ENCODE data around the gene SGMS1.
"Not testable (repeated sequence)": the region's sequence is repeated elsewhere in the genome, so short reads cannot be mapped to it uniquely, and the experiment has no call there.

The SGMS1 gene

DNA sequence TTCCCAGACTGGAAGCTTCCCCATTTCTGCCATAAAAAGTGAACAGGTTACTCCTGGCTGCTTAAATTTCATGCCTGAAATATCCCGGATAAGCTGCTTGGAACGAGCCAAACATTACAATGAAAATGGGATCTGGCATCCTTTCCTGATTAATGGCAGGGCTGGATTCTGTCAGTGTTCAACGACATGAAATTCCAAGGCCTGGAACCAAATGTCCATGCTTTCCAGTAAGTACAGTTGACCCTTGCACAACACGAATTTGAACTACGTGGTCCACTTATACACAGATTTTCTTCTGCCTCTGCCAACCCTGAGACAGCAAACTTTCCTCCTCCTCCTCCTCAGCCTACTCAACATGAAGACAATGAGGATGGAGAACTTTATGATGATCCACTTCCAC lies 65.4 kb downstream of the SGMS1 start:
- FAIRE-seq (no peak), DNase-seq (ENCODE audit: insufficient read length) (no peak)
- TF ChIP-seq TAF1 (IDR thresholded peaks at IDR 0.05; ENCODE audit: borderline replicate concordance, low read depth, low read length), result no peak
- no peak for TF ChIP-seq POLR2AphosphoS5 (IDR thresholded peaks at IDR 0.05; ENCODE audit: low read depth, low read length)
- TF ChIP-seq POLR2A (IDR thresholded peaks at IDR 0.05; ENCODE audit: low read depth, low read length), result no peak

DNA sequence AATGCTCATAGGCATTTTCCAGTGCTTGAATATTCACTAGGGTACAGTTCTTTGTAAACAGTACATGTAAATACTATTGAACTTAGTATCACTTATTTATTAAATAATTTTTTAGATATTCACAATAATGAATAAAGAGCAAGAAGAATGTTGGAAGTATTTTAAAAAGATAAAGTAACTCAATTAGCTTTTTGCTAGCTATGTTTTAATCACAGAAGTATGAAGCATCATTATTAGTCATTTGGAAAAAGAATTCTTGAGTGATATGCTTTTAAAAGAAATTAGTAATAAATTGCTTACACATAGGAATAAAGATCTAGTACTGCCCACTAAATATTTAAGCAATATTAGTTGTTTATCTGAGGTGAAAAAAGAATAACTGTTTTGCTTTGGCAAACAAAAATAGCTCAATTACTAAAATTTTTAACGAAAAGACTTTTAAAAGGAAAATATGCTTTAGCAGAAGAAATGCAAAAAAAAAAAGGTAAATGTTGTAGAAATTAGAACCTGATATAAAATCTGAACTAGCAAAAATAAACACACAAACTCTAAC lies 66.5 kb downstream of the SGMS1 start:
- DNase-seq (ENCODE audit: insufficient read length) (no peak), FAIRE-seq (no peak)
- TF ChIP-seq POLR2A (IDR thresholded peaks at IDR 0.05; ENCODE audit: low read depth, low read length) (no peak), POLR2AphosphoS5 (IDR thresholded peaks at IDR 0.05; ENCODE audit: low read depth, low read length) (no peak), TAF1 (IDR thresholded peaks at IDR 0.05; ENCODE audit: borderline replicate concordance, low read depth, low read length) (no peak)

DNA sequence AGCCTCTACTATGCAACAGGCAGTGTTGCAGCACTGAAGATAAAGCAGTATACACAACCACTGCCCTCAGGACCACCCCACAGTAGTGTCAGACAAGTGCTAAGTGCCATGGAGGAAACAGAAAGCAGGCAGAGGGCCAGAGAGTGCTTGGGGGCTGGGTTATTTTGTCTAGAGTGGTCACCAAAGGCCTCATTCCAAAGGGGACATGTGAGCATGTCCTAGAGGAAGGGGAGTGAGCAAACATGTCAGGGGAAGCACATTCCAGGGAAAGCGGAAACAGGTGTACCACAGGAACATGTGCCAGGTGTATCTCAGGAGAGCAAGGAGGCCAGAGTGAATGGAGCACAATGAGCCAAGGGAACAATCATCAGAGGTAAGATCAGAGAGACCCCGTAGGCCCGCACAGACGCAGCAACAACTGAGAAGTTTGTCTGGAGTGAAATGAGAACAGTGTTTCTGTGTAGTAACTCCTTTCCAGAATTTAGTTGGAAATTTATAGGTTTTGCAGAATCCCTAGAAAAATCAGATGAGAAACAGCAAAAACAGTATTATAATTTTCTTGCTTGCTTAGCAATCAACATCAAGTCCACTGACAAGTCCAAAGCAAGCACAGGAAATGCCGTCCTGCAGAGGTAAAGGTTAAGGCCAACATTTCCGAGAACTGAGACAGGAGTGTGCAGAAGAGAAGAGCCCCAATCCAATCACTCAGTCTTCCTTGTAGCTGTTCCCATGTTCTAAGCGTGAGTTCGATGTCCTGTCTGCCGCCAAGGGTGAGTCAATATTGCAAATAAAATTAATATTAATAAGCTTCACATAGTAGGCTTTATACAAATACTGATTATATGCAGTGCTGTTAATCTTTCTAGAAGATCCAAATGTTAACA lies 67.3 kb downstream of the SGMS1 start:
- FAIRE-seq, result peak; percentile 21
- DNase-seq (ENCODE audit: insufficient read length), result no peak
- TF ChIP-seq TAF1 (IDR thresholded peaks at IDR 0.05; ENCODE audit: borderline replicate concordance, low read depth, low read length) (no peak), POLR2AphosphoS5 (IDR thresholded peaks at IDR 0.05; ENCODE audit: low read depth, low read length) (no peak), POLR2A (IDR thresholded peaks at IDR 0.05; ENCODE audit: low read depth, low read length) (no peak)

DNA sequence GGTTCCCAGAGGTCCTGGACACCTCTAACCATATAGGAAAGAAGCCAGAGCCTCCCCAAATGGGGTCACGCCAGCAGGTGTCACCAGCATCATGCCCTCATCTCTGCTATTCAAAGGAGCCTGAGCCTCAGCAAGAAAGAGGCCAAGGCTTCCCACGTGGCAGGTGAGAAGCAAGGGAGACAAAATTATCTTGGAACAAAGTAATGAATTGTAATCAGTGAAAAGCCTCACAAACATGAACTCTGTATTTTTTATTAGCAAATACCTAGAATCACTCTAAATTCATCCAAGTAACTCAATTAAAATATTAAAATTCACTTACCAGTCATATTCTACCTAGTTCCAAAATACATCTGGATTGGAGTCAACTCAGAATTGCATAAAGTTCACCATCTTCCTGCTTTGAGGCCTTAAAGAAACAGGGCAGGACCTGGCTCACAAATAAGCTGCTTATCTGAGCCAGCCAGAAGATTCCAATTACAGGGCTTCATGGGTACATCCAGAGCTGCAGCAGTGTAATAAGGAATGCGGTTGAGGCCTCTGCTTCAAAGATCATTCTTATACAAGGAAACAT lies 68.7 kb downstream of the SGMS1 start:
- FAIRE-seq (no peak), DNase-seq (ENCODE audit: insufficient read length) (no peak)
- TF ChIP-seq POLR2A (IDR thresholded peaks at IDR 0.05; ENCODE audit: low read depth, low read length), result no peak
- TF ChIP-seq POLR2AphosphoS5 (IDR thresholded peaks at IDR 0.05; ENCODE audit: low read depth, low read length), result no peak
- TF ChIP-seq TAF1 (IDR thresholded peaks at IDR 0.05; ENCODE audit: borderline replicate concordance, low read depth, low read length), result no peak

DNA sequence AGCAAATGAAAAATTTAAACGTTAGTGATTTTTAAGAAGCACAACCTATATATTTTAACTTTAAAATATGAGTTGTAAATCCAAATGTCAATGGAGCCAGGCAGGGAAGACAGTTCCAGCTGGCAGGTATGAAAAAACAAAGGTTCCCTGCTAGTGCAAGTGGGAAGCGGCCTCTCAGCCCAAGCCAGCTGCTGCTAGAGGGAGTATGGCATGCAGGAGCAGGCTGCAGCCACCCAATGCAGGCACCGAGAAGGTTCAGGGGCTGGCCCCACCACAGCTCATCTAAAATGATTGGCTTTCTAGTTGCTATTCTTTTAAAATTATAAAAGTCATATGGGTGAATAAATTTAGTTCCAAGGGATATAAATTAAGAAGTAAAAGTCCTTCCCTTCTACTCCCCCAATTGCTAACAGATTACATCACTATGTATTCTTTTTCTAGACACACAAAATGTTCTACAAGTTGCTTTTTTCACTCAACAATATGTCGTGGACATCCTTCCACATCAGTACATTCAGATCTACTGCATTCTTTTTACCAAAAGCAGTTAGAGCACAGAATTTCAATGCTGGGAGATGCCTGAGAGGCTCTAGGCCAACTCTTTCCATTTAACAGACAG lies 69.3 kb downstream of the SGMS1 start:
- TF ChIP-seq TAF1 (IDR thresholded peaks at IDR 0.05; ENCODE audit: borderline replicate concordance, low read depth, low read length) (no peak), POLR2AphosphoS5 (IDR thresholded peaks at IDR 0.05; ENCODE audit: low read depth, low read length) (no peak), POLR2A (IDR thresholded peaks at IDR 0.05; ENCODE audit: low read depth, low read length) (no peak)
- FAIRE-seq (no peak), DNase-seq (ENCODE audit: insufficient read length) (no peak)

DNA sequence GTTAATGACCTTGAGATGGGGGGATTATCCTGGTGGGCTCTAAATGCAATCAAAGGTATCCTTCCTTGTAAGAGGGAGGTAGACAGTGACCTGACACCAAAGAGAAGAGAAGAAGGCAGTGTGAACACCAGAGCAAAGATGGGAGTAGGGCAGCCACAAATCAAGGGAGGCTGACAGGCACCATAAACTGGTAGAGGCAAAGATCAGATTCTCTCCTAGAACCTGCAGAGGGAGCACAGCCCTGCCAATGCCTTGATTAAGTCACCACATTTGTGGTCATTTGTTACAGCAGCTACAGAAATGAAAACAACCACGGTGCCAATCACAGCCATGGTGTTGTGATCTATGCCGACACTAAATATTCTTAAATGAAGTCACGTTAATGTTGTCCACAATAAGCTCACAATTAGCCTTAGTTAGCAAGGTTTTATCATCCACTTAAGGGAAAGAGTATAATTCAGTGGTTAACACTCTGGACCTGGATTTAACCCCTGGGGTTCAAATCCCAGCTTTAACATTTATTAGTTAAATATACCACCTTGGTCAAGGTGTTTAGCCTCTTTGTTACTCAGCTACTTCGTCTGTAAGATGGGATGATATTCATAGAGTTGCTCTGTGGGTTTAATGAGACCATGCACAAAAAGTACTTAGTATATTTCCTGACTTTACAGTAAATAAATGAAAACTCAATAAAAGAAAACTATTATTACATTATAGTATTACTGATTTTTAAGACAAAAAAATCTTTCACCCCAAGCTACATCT lies 70.8 kb downstream of the SGMS1 start:
- peak; percentile 79 for FAIRE-seq
- DNase-seq (ENCODE audit: insufficient read length), result no peak
- TF ChIP-seq TAF1 (IDR thresholded peaks at IDR 0.05; ENCODE audit: borderline replicate concordance, low read depth, low read length), result no peak
- TF ChIP-seq POLR2A (IDR thresholded peaks at IDR 0.05; ENCODE audit: low read depth, low read length), result no peak
- no peak for TF ChIP-seq POLR2AphosphoS5 (IDR thresholded peaks at IDR 0.05; ENCODE audit: low read depth, low read length)

DNA sequence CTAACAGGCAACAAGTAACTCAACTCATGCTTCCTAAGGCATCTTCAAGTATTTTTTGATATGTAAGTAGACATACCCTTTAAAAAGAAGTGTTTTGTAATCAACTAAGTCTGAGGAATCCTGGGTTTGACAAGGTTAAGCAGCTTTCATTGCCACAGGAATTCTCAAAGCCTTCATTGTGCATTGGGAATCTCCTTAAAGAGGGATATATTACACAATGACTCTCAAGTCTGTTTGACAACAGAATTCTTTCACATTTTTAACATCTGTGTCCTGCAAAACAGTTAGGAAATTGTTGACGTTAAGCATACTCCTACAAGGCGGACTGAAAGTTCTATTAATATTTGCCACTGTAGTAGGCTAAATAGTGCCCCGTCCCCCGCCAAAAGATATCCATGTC lies 71.4 kb downstream of the SGMS1 start:
- no peak for FAIRE-seq
- no peak for DNase-seq (ENCODE audit: insufficient read length)
- no peak for TF ChIP-seq POLR2A (IDR thresholded peaks at IDR 0.05; ENCODE audit: low read depth, low read length)
- no peak for TF ChIP-seq TAF1 (IDR thresholded peaks at IDR 0.05; ENCODE audit: borderline replicate concordance, low read depth, low read length)
- TF ChIP-seq POLR2AphosphoS5 (IDR thresholded peaks at IDR 0.05; ENCODE audit: low read depth, low read length), result no peak

DNA sequence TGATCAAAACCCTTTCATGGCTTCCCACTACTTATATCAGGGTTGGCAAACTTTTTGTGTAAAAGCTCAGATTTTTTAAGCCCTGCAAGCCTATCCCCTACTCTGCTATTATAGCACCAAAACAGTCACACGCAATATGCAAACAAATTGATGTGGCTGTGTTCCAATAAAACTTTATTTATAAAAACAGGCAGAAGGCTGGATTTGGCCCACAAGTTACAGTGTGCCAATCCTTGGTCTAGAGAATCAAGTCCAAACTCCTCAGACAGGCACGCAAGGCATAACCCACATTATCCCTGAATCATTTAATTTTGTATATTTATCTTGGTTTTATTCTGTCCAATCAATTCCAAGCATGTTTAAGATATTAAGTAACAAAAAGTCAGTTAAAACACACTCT lies 71.9 kb downstream of the SGMS1 start:
- TF ChIP-seq POLR2AphosphoS5 (IDR thresholded peaks at IDR 0.05; ENCODE audit: low read depth, low read length), result no peak
- TF ChIP-seq TAF1 (IDR thresholded peaks at IDR 0.05; ENCODE audit: borderline replicate concordance, low read depth, low read length), result no peak
- no peak for TF ChIP-seq POLR2A (IDR thresholded peaks at IDR 0.05; ENCODE audit: low read depth, low read length)
- DNase-seq (ENCODE audit: insufficient read length), result no peak
- no peak for FAIRE-seq

DNA sequence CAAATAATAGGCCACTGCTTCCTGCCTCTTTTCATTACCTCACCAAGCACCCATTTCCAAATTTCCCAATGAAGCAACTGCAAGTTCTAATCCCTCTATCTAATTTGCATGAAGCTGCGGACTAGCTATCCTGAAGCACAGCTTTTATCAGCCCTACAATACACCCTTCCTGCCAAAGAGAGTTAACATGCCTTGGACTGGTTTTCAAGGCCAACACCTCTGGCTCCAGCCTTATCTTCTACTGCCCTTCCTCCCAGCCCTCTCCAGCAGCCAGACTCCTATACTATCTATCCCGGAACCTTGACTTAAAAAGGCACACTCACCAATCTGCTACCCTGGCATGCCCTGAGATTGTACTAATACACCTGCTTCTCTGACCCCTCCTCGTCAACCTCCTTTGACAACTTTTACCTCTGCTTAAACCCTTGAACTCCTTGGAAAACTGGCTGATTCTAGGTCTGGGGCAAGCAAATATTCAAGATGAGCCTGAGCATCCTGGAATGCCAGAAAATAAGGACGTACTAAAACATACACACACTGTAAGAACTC lies 73.4 kb downstream of the SGMS1 start:
- no peak for FAIRE-seq
- DNase-seq (ENCODE audit: insufficient read length), result no peak
- TF ChIP-seq POLR2AphosphoS5 (IDR thresholded peaks at IDR 0.05; ENCODE audit: low read depth, low read length) (no peak), POLR2A (IDR thresholded peaks at IDR 0.05; ENCODE audit: low read depth, low read length) (no peak), TAF1 (IDR thresholded peaks at IDR 0.05; ENCODE audit: borderline replicate concordance, low read depth, low read length) (no peak)

DNA sequence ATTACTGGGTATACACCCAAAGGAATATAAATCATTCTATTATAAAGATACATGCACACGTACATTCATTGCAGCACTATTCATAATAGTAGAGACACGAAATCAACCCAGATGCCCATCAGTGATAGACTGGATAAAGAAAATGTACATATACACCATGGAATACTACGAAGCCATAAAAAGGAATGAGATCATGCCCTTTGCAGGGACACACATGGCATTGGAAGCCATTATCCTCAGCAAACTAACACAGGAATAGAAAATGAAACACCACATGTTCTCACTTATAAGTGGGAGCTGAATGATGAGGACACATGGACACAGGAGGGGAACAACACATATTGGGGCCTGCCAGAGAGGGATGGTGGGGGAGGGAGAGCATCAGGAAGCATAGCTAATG lies 74.6 kb downstream of the SGMS1 start:
- not testable (repeated sequence) for FAIRE-seq; DNase-seq (ENCODE audit: insufficient read length)

DNA sequence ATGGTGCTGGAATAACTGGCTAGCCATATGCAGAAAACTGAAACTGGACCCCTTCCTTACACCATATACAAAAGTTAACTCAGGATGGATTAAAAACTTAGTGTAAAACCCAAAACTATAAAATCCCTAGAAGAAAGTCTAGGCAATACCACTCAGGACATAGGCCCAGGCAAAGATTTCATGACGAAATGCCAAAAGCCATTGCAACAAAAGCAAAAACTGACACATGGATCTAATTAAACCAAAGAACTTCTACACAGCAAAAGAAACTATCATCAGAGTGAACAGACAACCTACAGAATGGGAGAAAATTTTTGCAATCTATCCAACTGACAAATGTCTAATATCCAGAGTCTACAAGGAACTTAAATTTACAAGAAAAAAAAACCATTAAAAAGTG lies 75.3 kb downstream of the SGMS1 start:
- FAIRE-seq; DNase-seq (ENCODE audit: insufficient read length): not testable (repeated sequence)

DNA sequence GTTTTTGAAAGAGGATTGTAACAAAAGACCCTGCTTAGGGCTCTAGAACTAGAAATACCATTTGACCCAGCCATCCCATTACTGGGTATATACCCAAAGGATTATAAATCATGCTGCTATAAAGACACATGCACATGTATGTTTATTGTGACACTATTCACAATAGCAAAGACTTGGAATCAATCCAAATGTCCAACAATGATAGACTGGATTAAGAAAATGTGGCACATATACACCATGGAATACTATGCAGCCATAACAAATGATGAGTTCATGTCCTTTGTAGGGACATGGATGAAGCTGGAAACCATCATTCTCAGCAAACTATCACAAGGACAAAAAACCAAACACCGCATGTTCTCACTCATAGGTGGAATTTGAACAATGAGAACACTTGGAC lies 77.5 kb downstream of the SGMS1 start:
- DNase-seq (ENCODE audit: insufficient read length); FAIRE-seq: not testable (repeated sequence)
